ENCODE measurements around the gene MAEA.

MAEA gene

DNA sequence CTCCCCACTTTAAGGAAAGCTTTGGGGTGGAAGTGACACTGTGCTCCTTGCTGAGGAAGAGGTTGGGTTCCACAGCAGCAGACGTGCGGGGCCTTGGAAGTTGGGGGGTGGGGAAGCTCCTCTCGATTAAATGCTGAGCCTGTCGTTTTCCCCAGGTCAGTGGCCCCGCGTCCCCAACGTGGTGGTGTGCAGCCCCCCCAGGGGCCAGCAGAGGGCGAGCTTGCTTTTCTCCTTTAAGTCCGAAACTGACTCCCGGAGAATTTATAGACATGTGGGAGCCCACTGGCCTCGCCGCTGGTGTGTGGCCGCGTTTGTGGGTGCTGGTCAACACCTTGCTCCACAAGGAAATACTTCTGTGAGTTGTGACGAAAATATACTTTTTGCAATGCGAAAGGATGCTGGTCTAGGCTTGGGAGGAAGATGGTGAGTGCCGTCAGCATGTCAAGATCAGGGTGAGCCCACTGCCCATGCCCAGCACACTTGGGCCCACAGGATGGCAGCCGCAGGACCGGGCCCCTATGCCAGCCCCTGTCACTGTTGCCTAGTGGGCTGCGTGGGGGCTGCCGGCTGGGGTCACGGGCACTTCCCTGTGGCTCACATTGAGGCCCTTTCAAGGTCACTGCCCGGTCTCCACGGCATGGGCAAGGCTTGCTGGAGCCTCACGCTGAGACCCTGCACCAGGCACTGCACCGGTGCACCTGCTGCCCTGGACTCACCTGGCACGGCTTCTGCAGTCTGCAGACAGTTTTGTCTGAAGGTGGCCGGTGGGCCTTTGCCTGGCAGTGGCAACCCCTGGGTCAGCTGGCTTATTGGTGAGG lies 66.7 kb downstream of the MAEA start:
- FAIRE-seq = no peak

DNA sequence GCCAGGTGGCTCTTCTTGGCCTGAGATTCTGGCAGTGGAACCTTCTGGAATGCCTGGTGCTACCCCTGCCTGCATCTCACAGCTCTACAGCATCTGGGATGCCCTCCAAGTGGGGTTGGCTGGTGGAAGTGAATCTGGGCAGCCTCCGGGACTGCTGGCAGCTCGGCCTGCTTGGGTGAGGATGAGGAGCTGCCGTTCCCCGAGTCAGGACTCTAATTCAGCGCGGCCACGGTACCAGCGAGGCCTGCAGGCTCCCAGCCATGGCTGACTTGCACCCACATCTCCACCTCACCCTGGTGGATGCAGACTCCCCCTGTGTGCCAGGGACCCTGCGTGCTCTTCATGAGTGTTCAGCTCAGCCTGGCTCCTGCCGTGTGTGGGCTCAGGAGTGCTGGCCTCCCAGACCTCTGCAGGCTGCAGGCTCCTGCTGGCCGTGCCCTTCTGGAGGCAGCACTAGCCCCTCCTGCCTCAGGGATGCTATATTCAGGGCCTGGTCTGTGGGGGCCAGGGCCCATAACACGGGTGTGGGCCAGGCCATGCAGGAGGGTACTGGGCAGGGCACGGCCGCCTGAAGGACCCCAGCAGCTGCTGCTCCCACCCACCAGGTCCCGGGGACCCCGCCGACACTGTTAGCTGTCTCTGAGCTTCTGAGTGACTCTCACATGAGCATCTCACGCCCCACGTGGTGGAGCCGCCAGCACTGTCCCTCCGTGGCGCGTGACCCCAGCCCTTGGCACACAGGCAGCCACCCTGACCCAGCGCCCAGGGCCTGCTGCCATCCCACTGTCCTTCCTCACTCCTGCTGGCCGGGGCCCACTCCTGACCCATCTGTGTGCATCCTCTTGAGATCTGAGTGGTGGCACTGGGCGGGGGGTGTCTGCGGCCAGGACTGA lies 67.9 kb downstream of the MAEA start:
- no peak for FAIRE-seq

DNA sequence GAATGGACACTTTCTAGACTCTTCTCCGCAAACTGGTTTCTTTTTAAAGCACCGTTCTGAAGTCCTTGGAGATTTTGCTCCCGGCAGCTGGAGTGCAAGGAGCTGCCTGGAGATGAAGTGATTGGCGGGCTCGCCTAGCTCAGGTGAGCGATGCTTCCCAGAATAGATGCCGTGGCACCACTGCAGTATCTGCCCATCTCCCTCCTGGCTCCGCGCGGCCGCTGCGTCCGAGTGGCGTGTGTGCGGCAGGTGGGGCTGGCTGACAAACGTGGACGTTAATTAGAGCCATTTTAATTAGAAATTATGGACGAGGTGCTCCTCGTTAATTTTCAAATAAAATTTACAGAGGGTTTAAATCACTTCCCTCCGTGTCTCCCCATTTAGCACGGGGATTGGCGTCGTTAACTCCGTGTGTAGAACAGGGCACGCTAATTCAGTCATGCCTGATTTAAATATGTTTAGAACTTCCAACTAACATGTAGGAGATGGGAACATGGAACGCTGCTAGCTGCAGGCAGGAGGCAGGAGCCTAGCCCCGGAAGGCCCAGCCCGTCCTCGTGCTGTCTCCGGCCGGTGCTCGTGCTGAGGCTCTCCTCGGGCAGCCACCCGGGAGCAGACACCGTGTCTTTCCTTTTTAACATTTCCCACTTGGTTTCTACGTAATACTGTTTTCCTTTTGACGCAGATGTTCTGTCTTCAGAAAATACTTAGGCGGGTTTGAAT lies 68.9 kb downstream of the MAEA start:
- no peak for FAIRE-seq

DNA sequence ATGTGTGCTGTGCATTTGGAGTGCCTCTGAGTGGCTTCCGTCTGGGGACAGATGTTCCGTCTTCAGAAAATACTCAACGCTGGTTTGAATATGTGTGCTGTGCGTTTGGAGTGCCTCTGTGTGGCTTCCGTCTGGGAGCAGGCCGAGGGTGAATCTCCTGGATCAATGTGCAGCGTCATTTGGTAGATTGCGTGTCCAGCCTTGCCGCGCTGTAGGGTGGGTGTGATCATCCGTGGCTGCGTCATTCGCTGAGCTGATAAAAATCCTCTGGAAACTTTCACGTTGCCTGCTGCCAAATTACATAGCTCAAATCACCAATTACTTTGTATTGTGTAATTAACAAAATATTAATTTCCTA lies 69.4 kb downstream of the MAEA start:
- FAIRE-seq = no peak

DNA sequence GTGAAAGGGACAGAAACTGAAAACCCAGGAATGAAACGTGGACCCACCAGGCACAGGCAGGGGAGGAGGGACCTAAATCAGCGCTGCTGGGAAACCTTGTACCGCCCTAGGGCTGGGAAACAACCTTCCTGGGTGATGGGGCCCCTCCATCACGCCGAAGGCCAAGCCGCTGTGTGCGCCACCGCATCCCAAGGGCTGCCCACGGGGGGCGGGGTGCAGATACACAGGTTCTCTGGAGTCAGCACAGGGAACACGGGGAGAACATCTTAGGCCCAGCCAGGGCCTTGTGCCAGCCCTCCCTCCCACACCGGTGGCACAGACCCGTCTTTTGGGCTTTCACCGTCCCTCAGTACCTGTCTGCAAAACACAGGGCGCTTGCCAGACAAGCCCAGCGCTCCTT lies 70.3 kb downstream of the MAEA start:
- no peak for FAIRE-seq

DNA sequence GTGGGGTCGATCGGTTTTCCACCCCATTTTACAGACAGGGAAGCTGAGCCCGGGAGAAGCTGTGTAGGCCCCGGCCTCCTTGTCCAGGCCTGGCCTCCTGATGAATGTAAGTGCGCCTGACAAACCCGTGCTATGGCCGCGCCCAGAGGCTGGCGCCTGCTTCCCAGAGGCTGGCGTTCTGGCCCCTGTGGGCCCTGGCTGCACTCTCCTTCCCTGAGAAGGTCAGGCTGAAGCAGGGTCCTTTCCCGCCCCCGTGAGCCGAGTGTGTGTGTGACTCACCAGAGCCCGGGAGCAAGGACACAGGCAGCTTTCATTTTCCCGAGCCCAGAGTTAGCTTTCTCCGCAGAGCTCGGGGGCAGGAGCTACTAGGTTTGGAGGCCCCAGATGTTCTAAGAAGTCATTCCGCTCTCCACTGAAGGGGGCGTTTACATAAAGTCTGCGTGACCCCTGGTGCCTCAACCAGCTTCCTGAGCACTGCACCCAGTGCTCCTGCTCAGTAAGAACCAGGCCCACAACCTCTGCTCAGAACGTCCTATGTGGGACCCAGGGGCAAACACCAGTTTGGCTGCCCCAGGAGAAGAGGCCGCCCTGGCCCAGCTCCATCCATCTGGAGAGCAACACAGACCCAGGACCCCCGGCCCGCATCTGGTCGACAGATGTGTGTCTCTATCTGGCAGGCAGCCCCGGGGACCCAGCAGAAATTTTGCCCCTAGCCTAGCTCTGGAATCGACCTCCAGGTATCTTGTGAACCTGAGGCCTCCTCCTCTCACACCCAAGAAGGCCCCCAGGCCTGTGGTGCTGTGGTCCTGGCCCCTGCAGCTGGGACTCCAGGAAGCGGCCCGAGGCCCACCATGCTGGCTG lies 71.0 kb downstream of the MAEA start:
- no peak for FAIRE-seq

DNA sequence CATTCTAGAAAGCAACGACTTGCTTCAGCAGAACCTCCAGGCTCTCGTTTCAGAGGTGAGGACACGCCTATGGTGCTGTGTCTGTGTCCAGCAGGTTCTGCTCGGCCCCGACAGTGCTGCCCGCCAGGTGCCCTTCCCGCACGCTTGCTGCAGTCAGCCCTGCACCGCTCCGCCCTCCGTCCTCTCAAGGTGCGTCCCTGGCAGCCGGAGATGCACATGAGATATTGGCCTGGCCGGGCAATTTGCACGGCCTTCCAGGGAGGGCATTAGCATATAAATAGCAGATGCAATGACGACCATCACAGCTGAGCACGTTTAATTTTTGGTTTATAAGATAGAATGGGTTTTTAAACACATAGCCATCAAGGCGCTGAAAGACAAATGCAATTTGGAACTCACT lies 71.7 kb downstream of the MAEA start:
- FAIRE-seq = no peak

DNA sequence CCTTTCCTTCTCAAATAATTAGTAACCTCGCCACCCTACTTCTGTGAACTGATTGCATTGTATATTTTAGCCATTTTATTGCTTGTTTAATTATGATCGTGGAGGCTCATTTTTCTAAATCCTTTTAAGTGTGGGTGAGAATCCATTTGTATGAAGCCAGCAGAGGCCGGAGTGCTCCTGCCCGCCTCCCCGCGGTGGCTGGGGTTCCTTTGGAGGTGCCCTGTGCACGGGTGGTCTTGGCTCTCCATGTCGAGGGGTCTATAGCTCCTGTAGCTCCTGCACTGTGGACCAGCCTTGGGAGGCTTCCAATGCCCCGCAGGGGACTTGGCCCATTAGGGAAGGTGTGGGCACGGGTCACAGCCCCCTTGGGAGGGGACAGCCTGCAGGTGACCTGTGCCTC lies 72.4 kb downstream of the MAEA start:
- no peak for FAIRE-seq

DNA sequence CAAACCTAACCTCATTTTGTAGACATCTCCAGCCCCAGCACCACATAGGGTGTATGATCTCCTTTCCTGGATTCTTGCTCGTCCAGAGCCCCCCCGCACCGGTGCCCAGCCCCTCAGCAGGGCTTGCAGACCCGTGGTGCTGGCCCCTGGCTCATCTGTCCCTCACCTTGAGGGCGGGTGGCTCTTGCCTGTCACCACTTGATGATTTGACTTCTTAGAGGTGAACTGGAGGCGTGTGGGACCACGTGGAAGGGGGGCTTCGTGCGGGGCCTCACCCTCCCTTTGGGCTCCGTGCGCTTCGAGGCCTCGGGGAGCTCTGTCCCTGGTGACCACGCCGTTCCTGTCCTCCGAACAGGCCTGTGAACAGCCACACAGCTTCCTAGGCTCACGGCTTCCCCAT lies 72.8 kb downstream of the MAEA start:
- FAIRE-seq = no peak

DNA sequence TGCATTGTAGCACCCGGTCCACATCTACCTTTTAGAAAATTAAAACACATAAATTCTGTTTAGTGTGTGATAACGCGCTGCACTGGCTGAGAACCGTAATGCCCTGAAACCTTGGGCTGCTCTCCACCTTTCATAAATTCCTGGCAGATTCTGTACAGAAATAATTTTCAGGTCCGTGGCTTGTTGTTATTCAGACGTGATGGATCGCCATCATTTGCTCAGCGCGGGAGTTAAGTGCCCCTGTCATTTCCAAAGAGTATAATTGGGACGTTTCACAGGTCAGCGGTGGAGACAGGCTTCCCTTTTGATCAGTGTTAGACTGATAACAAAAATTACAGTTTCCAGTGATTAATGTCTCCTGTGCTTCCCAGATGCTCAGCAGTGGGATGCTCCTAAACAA lies 73.8 kb downstream of the MAEA start:
- FAIRE-seq = no peak

DNA sequence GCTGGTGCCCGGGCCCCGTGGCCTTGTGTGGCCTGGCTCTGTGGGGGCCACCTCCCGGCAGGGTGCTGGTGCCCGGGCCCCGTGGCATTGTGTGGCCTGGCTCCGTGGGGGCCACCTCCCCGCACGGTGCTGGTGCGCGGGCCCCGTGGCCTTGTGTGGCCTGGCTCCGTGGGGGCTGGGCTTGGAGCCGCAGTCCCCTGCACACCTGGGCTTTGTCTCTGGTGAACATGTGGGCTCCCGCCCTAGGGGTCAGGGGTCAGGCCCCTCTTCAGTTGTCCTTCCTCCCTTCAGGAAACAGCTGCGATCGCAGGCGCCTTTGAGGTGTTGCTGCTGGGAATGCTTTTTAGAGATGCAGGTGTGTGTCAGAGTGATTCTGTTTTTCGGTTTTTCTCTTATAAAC lies 74.5 kb downstream of the MAEA start:
- no peak for FAIRE-seq

DNA sequence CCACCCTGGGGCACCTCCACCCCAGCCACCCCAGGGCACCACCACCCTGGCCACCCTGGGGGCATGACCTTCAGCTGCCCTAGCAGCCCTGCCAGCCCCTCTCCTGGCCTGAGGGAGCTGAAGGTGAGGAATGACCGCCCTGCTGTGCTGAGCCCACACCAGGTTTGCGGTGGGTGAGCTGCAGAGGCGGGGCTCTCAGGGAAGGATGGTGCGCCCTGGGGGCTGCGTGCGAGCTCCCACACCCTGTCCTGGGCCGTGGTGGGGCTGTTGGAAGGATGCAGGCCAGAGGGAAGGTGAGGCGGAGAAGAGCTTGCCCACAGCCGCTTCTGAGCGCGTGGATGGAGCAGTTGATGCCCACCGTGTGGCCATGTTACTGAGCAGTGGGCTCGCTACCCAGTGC lies 75.1 kb downstream of the MAEA start:
- FAIRE-seq = no peak

DNA sequence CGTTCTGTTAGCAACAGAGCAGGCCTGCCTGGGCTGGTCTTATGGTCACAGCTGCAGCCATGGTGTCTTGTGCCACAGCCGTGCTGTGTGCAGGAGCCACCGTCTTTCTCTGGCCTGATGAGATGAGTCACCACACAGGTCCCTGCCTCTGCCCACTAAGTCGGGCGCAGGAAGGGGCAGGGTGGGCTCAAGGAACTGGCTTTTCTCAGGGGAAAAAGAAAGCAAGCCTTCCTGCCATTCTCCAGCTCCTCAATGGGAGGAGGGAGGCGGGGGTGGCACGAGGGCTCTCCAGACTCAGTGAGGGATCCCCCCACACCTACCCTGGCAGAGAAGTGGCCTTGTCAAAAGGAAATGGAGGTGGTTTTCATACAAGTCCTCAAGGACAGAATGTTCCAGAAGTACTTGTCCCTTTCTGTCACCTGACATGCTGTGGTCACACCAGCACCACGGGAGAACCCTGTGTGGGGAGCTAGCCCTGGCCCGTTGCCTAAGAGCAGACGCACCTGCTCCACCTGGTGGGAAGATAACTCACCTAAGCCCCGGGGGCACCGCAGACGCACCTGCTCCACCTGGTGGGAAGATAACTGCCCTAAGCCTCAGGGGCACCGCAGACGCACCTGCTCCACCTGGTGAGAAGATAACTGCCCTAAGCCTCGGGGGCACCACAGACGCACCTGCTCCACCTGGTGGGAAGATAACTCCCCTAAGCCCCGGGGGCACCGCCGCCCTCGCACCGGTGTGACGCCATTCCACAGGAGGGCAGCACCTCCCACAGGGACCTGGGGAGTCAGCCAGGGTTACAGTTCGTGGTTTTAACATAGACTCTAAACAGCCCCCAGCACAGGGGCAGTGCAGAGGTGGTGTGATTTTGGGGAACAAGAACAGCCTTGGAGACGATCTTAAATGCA lies 75.8 kb downstream of the MAEA start:
- no peak for FAIRE-seq

DNA sequence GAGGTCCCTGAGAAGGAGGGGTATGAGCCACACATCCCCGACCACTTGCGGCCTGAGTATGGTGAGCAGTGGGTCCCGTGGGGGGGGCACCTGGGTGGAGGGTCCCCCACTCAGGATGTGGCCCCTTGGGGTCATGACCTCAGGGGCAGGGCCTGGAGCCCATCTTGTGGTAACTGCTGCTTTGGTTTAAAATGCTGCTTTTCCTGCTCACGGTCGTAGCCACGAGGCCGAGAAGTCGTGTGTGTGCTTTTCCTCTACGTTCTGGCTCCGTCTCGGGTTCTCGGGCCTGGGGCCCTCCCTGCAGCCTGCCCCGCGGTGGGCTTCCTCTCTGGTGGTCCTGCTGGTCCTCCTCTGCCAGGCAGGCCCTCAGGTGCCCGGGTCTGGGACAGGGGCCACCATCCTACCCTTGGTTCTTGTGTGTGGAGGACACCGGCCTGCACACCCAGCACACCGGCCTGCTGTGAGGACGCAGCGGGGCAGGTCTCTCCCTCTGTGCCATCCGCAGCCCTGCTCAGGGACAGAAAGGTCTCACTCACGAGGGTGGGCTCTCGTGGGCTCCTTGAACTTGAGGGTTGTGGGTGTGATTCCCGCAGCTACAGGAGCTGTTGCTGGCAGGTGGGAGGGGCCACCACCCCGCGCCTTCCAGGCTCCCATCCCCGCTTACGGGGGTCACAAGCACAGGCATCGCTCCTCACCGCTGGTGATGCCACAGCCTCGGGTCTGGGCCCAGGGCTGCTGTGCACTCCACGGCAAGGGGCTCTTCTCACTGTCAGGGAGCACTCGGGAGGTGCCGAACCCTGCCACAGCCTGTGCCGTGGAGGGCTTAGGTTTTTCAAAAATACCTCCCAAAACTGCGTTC lies 76.9 kb downstream of the MAEA start:
- FAIRE-seq = no peak

DNA sequence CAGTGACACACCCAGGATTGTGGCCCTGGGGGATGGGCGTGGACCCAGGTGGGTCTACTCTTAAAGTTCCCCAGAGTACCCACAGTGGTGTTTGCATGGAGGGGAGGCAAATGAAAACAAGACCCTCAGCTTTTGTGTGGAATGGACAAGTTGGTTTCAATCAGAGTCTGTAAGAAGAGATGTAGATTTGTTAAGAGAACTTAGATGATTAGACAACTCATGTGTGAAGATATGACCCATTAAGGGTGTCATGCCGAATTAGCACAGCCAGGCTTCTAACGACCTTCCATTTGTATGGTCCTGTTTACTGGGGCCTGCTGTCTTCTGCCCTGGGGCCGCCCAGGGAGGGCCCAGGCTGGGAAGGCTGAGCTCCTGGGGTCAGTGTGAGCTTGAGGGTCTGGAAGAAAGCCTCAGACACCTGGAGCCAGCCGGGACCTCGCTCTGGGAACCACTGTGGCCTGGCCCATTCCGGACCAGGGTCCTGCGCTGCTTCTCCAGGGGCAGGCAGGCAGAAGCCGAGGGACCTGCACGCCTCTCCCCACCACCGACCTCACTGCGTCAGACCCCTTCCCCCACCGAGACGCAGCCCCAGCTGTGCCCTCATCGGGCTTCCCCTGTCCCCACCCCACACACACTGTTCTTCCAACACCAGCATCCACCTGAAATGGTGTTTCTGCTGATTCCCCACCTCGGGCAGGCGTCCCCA lies 77.7 kb downstream of the MAEA start:
- FAIRE-seq = no peak

DNA sequence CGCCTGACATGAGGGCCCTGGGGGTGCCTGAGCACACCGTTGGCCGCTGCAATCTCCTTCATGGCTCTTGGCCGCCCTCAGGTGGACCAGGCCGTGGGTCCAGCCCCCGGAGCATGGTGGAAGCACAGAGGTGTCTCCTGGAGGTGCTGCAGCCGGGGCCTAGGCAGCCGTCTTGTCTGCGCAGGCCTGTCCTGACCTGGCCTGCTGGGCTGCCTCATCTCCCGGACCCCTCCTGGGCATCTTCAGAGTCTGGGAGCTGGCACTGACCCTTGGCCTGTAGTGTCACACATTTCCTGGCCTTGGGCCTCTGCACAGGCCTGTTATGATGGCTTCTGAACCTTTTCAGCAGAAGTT lies 78.2 kb downstream of the MAEA start:
- FAIRE-seq = no peak

DNA sequence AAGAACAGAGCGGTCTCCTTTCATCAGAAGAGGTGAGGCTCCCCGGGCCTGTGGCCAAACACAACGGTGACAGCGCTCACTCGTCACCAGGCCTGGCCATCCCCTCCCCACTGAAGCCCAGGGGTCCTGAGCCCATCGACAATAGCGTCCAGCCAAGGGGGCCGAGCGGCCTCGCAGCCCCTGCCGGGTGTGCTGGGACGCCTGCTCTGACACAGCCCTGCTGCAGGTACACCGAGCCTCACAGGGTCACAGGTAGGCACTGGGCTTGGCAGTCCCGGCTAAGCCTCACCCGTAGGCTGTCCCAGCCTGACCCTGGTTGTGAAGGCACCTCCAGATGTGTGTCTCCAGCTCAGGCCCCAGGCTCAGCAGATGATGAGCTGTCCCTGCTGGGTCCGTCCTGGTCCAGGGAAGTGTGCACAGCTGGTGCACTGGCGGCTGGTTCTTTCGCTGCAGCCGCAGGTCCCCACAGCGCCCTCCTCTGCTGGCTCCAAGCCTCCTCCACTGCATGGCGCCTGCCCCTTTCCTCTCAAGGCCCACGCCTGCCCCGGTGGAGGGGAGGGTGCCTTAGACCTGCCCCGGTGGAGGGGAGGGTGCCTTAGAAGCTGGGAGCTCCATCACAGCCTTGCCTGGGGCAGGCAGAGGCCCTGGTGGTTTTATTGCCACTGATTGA lies 78.9 kb downstream of the MAEA start:
- no peak for FAIRE-seq

DNA sequence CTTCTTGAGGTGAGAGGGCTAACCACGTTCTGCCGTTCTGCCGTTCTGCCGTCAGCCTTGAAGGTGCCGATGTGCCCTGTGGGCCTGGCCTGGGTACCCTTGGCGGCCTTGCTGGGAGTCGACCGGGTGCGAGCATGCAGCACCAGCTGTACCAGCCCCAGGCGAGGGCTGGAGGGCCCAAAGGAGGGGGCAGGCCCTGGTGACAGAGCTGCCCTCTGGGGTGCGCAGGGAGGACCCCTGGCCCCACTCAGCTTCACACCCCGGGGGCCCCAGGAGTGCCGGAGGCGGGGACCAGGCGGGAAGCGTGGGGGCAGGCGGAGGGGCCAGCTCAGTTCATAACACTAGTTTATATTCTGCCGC lies 79.4 kb downstream of the MAEA start:
- FAIRE-seq = no peak

DNA sequence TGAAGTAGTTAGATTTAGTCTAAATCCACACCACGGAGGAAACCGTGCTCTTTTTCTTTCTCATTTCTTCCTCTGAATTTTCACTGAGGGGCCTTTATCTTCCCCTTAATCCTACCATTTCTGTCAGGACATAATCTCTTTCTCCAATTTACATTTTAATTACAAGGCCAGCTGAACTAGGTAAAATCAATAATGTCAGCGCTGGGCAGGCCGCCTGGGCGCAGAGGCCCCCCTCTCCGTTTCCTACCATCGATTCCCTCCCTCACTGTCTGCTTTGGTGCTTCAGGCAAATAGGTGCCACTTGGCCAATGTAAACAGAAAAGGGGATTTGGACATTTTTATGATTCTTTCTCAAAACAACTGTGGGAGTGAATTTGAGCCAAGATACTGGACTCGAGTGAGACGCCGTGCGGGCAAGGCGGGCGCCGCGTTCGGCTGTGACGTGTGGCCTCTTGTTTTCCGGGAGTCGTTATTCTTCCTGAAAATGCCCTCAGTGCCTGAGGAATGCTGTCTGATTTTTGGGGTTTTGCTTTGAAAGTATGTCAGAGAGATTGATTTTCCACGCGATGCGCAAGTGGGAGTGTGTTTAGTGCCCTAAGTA lies 79.9 kb downstream of the MAEA start:
- no peak for FAIRE-seq

All from TTC549 (cell line).